Dendritic cell treated with granulocyte-macrophage colony-stimulating factor and Interleukin-4, amounts not matched to agents 40 ng/mL and 50 ng/mL, for 4 days (primary cell): Measurements from ENCODE around the gene CBLN1.

Experiments
- H3K27ac Mint-ChIP-seq: one replicate; pipeline ENCODE4 v1.8.0; 2022; ENCODE audit warnings: mild to moderate bottlenecking, mixed read lengths
- H3K27me3 Mint-ChIP-seq: one replicate; pipeline ENCODE4 v1.8.0; 2022; ENCODE audit warnings: mild to moderate bottlenecking, mixed read lengths
- H3K36me3 Mint-ChIP-seq: one replicate; pipeline ENCODE4 v1.8.0; 2022; ENCODE audit warnings: low read depth, mixed read lengths
- H3K4me1 Mint-ChIP-seq: one replicate; pipeline ENCODE4 v1.8.0; 2022; ENCODE audit warnings: low read depth, mixed read lengths
- H3K4me3 Mint-ChIP-seq: one replicate; pipeline ENCODE4 v1.8.0; 2022; ENCODE audit warnings: mild to moderate bottlenecking, moderate library complexity, mixed read lengths
- H3K9me3 Mint-ChIP-seq: one replicate; pipeline ENCODE4 v1.8.0; 2022; ENCODE audit warnings: mixed read lengths
- intact Hi-C: fragments of 100-400 bp; cut with micrococcal nuclease; formaldehyde crosslinking; loops from one replicate; pipeline ENCODE4 v1.15.0; 2022

CBLN1 gene

GRCh38 chr16:49282690-49283375 is 1.2 kb upstream of the CBLN1 start:
- intact Hi-C loops = no loop called here
- Mint-ChIP-seq H3K4me3 (peak overlapping the region; percentile 68), H3K27ac (no peak overlapping the region), H3K27me3 (peaks cover 79% of the 10 kb centered on the region), H3K4me1 (peaks cover 15% of the 10 kb centered on the region), H3K36me3 (no peaks in the 10 kb centered on the region), H3K9me3 (no peaks in the 10 kb centered on the region)

GRCh38 chr16:49281843-49282642 is 405 bp upstream of the CBLN1 start:
- no peaks in the 10 kb centered on the region for H3K36me3 Mint-ChIP-seq
- H3K27me3 Mint-ChIP-seq = peaks cover 82% of the 10 kb centered on the region
- intact Hi-C loops = no loop called here
- no peaks in the 10 kb centered on the region for H3K9me3 Mint-ChIP-seq
- H3K4me3 Mint-ChIP-seq = peak overlapping the region; percentile 69
- no peak overlapping the region for H3K27ac Mint-ChIP-seq
- H3K4me1 Mint-ChIP-seq = peaks cover 15% of the 10 kb centered on the region

- Mint-ChIP-seq H3K27me3 (peaks cover 89% of the 10 kb centered on the region), H3K36me3 (no peaks in the 10 kb centered on the region), H3K4me3 (no peak overlapping the region), H3K9me3 (no peaks in the 10 kb centered on the region), H3K4me1 (peaks cover 15% of the 10 kb centered on the region), H3K27ac (no peak overlapping the region)
- intact Hi-C loops = no loop called here
Observed at GRCh38 chr16:49280841-49281371, 732 bp downstream of the CBLN1 start.

GRCh38 chr16:49280105-49280741 is 1.4 kb downstream of the CBLN1 start:
- H3K27ac Mint-ChIP-seq = no peak overlapping the region
- intact Hi-C loops = no loop called here
- no peaks in the 10 kb centered on the region for H3K36me3 Mint-ChIP-seq
- peaks cover 93% of the 10 kb centered on the region for H3K27me3 Mint-ChIP-seq
- no peak overlapping the region for H3K4me3 Mint-ChIP-seq
- no peaks in the 10 kb centered on the region for H3K9me3 Mint-ChIP-seq
- H3K4me1 Mint-ChIP-seq = peaks cover 15% of the 10 kb centered on the region

- intact Hi-C loops = no loop called here
- no peak overlapping the region for H3K4me3 Mint-ChIP-seq
- H3K9me3 Mint-ChIP-seq = no peaks in the 10 kb centered on the region
- no peaks in the 10 kb centered on the region for H3K36me3 Mint-ChIP-seq
- peaks cover 15% of the 10 kb centered on the region for H3K4me1 Mint-ChIP-seq
- peaks cover 95% of the 10 kb centered on the region for H3K27me3 Mint-ChIP-seq
- no peak overlapping the region for H3K27ac Mint-ChIP-seq
Observed at GRCh38 chr16:49278944-49279725, 2.5 kb downstream of the CBLN1 start.

GRCh38 chr16:49278567-49278827 is 3.1 kb downstream of the CBLN1 start:
- Mint-ChIP-seq H3K36me3 (no peaks in the 10 kb centered on the region), H3K27ac (no peak overlapping the region), H3K27me3 (peaks cover 94% of the 10 kb centered on the region), H3K9me3 (no peaks in the 10 kb centered on the region), H3K4me1 (peaks cover 15% of the 10 kb centered on the region), H3K4me3 (no peak overlapping the region)
- intact Hi-C loops = no loop called here

GRCh38 chr16:49277766-49278566 is 3.7 kb downstream of the CBLN1 start:
- intact Hi-C loops = no loop called here
- Mint-ChIP-seq H3K36me3 (no peaks in the 10 kb centered on the region), H3K27ac (no peak overlapping the region), H3K9me3 (no peaks in the 10 kb centered on the region), H3K27me3 (peaks cover 94% of the 10 kb centered on the region), H3K4me3 (no peak overlapping the region), H3K4me1 (peaks cover 14% of the 10 kb centered on the region)

- no peaks in the 10 kb centered on the region for H3K36me3 Mint-ChIP-seq
- intact Hi-C loops = no loop called here
Observed at GRCh38 chr16:49277386-49277742, 4.3 kb downstream of the CBLN1 start.

GRCh38 chr16:49276646-49277385 is 4.8 kb downstream of the CBLN1 start:
- intact Hi-C loops = no loop called here
- H3K27ac Mint-ChIP-seq = no peak overlapping the region
- no peak overlapping the region for H3K4me3 Mint-ChIP-seq
- no peaks in the 10 kb centered on the region for H3K9me3 Mint-ChIP-seq
- no peaks in the 10 kb centered on the region for H3K36me3 Mint-ChIP-seq
- peaks cover 8% of the 10 kb centered on the region for H3K4me1 Mint-ChIP-seq
- peaks cover 88% of the 10 kb centered on the region for H3K27me3 Mint-ChIP-seq

More at GRCh38 chr16:49277386-49277742, 4.3 kb downstream of the CBLN1 start:
- H3K4me1 Mint-ChIP-seq = peaks cover 8% of the 10 kb centered on the region
- no peak overlapping the region for H3K4me3 Mint-ChIP-seq
- no peaks in the 10 kb centered on the region for H3K9me3 Mint-ChIP-seq
- no peak overlapping the region for H3K27ac Mint-ChIP-seq
- peaks cover 90% of the 10 kb centered on the region for H3K27me3 Mint-ChIP-seq

- H3K9me3 Mint-ChIP-seq = no peaks in the 10 kb centered on the region
- H3K27me3 Mint-ChIP-seq = peaks cover 81% of the 10 kb centered on the region
- no peak overlapping the region for H3K4me3 Mint-ChIP-seq
- intact Hi-C loops = no loop called here
- H3K4me1 Mint-ChIP-seq = peaks cover 1% of the 10 kb centered on the region
- H3K36me3 Mint-ChIP-seq = no peaks in the 10 kb centered on the region
- H3K27ac Mint-ChIP-seq = no peak overlapping the region
Observed at GRCh38 chr16:49275870-49276269, 5.8 kb downstream of the CBLN1 start.

- H3K36me3 Mint-ChIP-seq = no peaks in the 10 kb centered on the region
- no peaks in the 10 kb centered on the region for H3K9me3 Mint-ChIP-seq
- no peaks in the 10 kb centered on the region for H3K4me1 Mint-ChIP-seq
- H3K4me3 Mint-ChIP-seq = no peak overlapping the region
- no peak overlapping the region for H3K27ac Mint-ChIP-seq
- intact Hi-C loops = no loop called here
- H3K27me3 Mint-ChIP-seq = peaks cover 75% of the 10 kb centered on the region
Observed at GRCh38 chr16:49275050-49275730, 6.4 kb downstream of the CBLN1 start.

GRCh38 chr16:49274591-49274990 is 7.0 kb downstream of the CBLN1 start:
- Mint-ChIP-seq H3K4me3 (no peak overlapping the region), H3K27ac (no peak overlapping the region), H3K4me1 (no peaks in the 10 kb centered on the region), H3K36me3 (no peaks in the 10 kb centered on the region), H3K27me3 (peaks cover 69% of the 10 kb centered on the region), H3K9me3 (no peaks in the 10 kb centered on the region)
- intact Hi-C loops = no loop called here
